HEK293 (cell line): ENCODE data around the gene MAP2.

Experiments
- CTCF ChIA-PET: fragments of 350-600 bp; formaldehyde crosslinking; extraction: SDS; loops from one replicate; lab custom pipeline; 2021; ENCODE audit warnings: antibody characterized with exemption; lab: Yijun Ruan, JAX
- POLR2A ChIA-PET: fragments of 300-600 bp; formaldehyde crosslinking; extraction: SDS; loops from one replicate; lab custom pipeline; 2020; ENCODE audit warnings: antibody characterized with exemption, inconsistent platforms; lab: Yijun Ruan, JAX
- H3K27ac ChIP-seq: fragments of 200-500 bp; sonication (Bioruptor generic); 2 replicates; pipeline ENCODE4 v1.5.1; 2014; ENCODE audit warnings: low read depth, low read length, control low read depth, inconsistent platforms; ENCODE audit errors: extremely low read depth
- H3K36me3 ChIP-seq, 2 experiments: fragments of 200-500 bp in 1 of 2; sonication (Bioruptor generic) in 1 of 2; 1 replicate in 1 of 2; 2 replicates in 1 of 2; pipeline ENCODE4 v1.5.1; 2014 to 2017; ENCODE audit warnings: inconsistent platforms in 2 of 2, low read length in 2 of 2; ENCODE audit not compliant: control insufficient read depth in 2 of 2, insufficient read depth in 1 of 2
- H3K4me1 ChIP-seq: fragments of 200-500 bp; sonication (Bioruptor generic); 2 replicates; pipeline ENCODE4 v1.5.1; 2014; ENCODE audit warnings: mild to moderate bottlenecking, low read length, inconsistent platforms; ENCODE audit not compliant: control insufficient read depth, insufficient read depth
- H3K4me3 ChIP-seq: 2 replicates; pipeline ENCODE4 v1.5.1; 2011; ENCODE audit warnings: low read depth, mild to moderate bottlenecking, control low read depth, low read length, moderate library complexity
- H3K9me3 ChIP-seq: fragments of 200-500 bp; sonication (Bioruptor generic); 2 replicates; pipeline ENCODE4 v1.5.1; 2014; ENCODE audit warnings: low read depth, low read length, inconsistent platforms; ENCODE audit not compliant: control insufficient read depth, insufficient read depth
- EGR2 ChIP-seq: fragments of 450-650 bp; formaldehyde crosslinking; IDR thresholded peaks from 2 replicates; pipeline ENCODE4 v1.5.1; 2016; ENCODE audit warnings: low read depth, missing biosample characterization, missing genetic modification characterization
- KLF9 ChIP-seq: fragments of 450-650 bp; formaldehyde crosslinking; IDR thresholded peaks from 2 replicates; pipeline ENCODE4 v1.5.1; 2016; ENCODE audit warnings: missing biosample characterization, missing genetic modification characterization, low read depth
- RBAK ChIP-seq: fragments of 450-650 bp; formaldehyde crosslinking; IDR thresholded peaks from 2 replicates; pipeline ENCODE4 v1.5.1; 2016; ENCODE audit warnings: missing biosample characterization, missing genetic modification characterization
- ZBTB21 ChIP-seq: fragments of 450-650 bp; formaldehyde crosslinking; IDR thresholded peaks from 2 replicates; pipeline ENCODE4 v1.5.1; 2017; ENCODE audit warnings: missing biosample characterization, missing genetic modification characterization
- ZBTB26 ChIP-seq: fragments of 450-650 bp; formaldehyde crosslinking; optimal IDR thresholded peaks from 2 replicates; pipeline ENCODE3; 2016; ENCODE audit warnings: missing biosample characterization, mild to moderate bottlenecking, missing genetic modification characterization
- ZBTB6 ChIP-seq: fragments of 450-650 bp; formaldehyde crosslinking; IDR thresholded peaks from 2 replicates; pipeline ENCODE4 v1.5.1; 2017; ENCODE audit warnings: missing biosample characterization, missing genetic modification characterization
- ZBTB7A ChIP-seq: fragments of 450-650 bp; formaldehyde crosslinking; IDR thresholded peaks from 2 replicates; pipeline ENCODE4 v1.5.1; 2016; ENCODE audit warnings: low read depth, missing biosample characterization, missing genetic modification characterization
- ZBTB8A ChIP-seq: fragments of 450-650 bp; formaldehyde crosslinking; IDR thresholded peaks from 2 replicates; pipeline ENCODE4 v1.5.1; 2016; ENCODE audit warnings: missing biosample characterization, missing genetic modification characterization
- ZNF140 ChIP-seq: fragments of 450-650 bp; formaldehyde crosslinking; IDR thresholded peaks from 2 replicates; pipeline ENCODE4 v1.5.1; 2016; ENCODE audit warnings: missing biosample characterization, missing genetic modification characterization
- ZNF324 ChIP-seq: fragments of 450-650 bp; formaldehyde crosslinking; IDR thresholded peaks from 2 replicates; pipeline ENCODE4 v1.5.1; 2016; ENCODE audit warnings: missing biosample characterization, missing genetic modification characterization
- ZNF354C ChIP-seq: fragments of 450-650 bp; formaldehyde crosslinking; IDR thresholded peaks from 2 replicates; pipeline ENCODE4 v1.5.1; 2016; ENCODE audit warnings: missing biosample characterization, missing genetic modification characterization, low read depth, borderline replicate concordance
- ZNF391 ChIP-seq: fragments of 450-650 bp; formaldehyde crosslinking; IDR thresholded peaks from 2 replicates; pipeline ENCODE4 v1.5.1; 2016; ENCODE audit warnings: low read depth, missing biosample characterization, missing genetic modification characterization, borderline replicate concordance
- ZNF398 ChIP-seq: fragments of 450-650 bp; formaldehyde crosslinking; IDR thresholded peaks from 2 replicates; pipeline ENCODE4 v1.5.1; 2017; ENCODE audit warnings: missing biosample characterization, missing genetic modification characterization
- ZNF426 ChIP-seq: fragments of 450-650 bp; formaldehyde crosslinking; IDR thresholded peaks from 2 replicates; pipeline ENCODE4 v1.5.1; 2017; ENCODE audit warnings: missing biosample characterization, missing genetic modification characterization, mild to moderate bottlenecking, inconsistent platforms, moderate library complexity
- ZNF529 ChIP-seq: fragments of 450-650 bp; formaldehyde crosslinking; IDR thresholded peaks from 2 replicates; pipeline ENCODE4 v1.5.1; 2017; ENCODE audit warnings: missing genetic modification characterization, missing biosample characterization; ENCODE audit not compliant: insufficient replicate concordance
- ZNF544 ChIP-seq: fragments of 450-650 bp; formaldehyde crosslinking; IDR thresholded peaks from 2 replicates; pipeline ENCODE4 v1.5.0; 2017; ENCODE audit warnings: missing biosample characterization, missing genetic modification characterization
- ZNF561 ChIP-seq: fragments of 450-650 bp; IDR thresholded peaks from 2 replicates; pipeline ENCODE4 v1.5.1; 2018; ENCODE audit warnings: missing biosample characterization, missing genetic modification characterization, borderline replicate concordance
- ZNF600 ChIP-seq: fragments of 450-650 bp; formaldehyde crosslinking; IDR thresholded peaks from 2 replicates; pipeline ENCODE4 v1.5.1; 2016; ENCODE audit warnings: missing biosample characterization, missing genetic modification characterization
- ZNF610 ChIP-seq: fragments of 450-650 bp; formaldehyde crosslinking; IDR thresholded peaks from 2 replicates; pipeline ENCODE4 v1.5.1; 2016; ENCODE audit warnings: missing biosample characterization, missing genetic modification characterization, borderline replicate concordance
- ZNF701 ChIP-seq: fragments of 450-650 bp; formaldehyde crosslinking; IDR thresholded peaks from 2 replicates; pipeline ENCODE4 v1.5.1; 2016; ENCODE audit warnings: missing biosample characterization, missing genetic modification characterization
- ZNF76 ChIP-seq: fragments of 450-650 bp; formaldehyde crosslinking; IDR thresholded peaks from 2 replicates; pipeline ENCODE4; 2016; ENCODE audit warnings: low read depth, missing biosample characterization, missing genetic modification characterization, borderline replicate concordance
- ZXDB ChIP-seq: fragments of 450-650 bp; formaldehyde crosslinking; IDR thresholded peaks from 2 replicates; pipeline ENCODE4 v1.5.1; 2016; ENCODE audit warnings: missing biosample characterization, missing genetic modification characterization
- TF ChIP-seq, protein P1 (sequence below): sonication (generic); formaldehyde crosslinking; IDR thresholded peaks from 2 replicates; pipeline ENCODE4 v1.8.1; 2022; ENCODE audit warnings: mild to moderate bottlenecking, moderate library complexity, missing genetic modification reagents
- TF ChIP-seq, protein P2 (sequence below): fragments of 450-650 bp; formaldehyde crosslinking; IDR thresholded peaks from 2 replicates; pipeline ENCODE4 v1.5.1; 2016; ENCODE audit warnings: missing biosample characterization, missing genetic modification characterization, low read depth
- TF ChIP-seq, protein P3 (sequence below): fragments of 450-650 bp; IDR thresholded peaks from 2 replicates; pipeline ENCODE4 v1.5.1; 2018; ENCODE audit warnings: missing biosample characterization, missing genetic modification characterization

The MAP2 gene

GRCh38 chr2:209766613-209767012, 342.8 kb downstream of the MAP2 start:
- Histone ChIP-seq H3K4me3 (no peak overlapping the region), H3K9me3 (no peaks in the 10 kb centered on the region), H3K27ac (no peak overlapping the region), H3K36me3 (no peaks in the 10 kb centered on the region), H3K4me1 (no peaks in the 10 kb centered on the region)
- POLR2A ChIA-PET, result no interaction called here
- TF ChIP-seq RBAK (no peak), ZNF398 (tag by site-specific recombination) (no peak), ZNF324 (tag by site-specific recombination) (no peak), ZNF391 (tag by site-specific recombination) (no peak), ZBTB8A (tag by site-specific recombination) (no peak), ZBTB6 (no peak)
- TF ChIP-seq, protein P1, sequence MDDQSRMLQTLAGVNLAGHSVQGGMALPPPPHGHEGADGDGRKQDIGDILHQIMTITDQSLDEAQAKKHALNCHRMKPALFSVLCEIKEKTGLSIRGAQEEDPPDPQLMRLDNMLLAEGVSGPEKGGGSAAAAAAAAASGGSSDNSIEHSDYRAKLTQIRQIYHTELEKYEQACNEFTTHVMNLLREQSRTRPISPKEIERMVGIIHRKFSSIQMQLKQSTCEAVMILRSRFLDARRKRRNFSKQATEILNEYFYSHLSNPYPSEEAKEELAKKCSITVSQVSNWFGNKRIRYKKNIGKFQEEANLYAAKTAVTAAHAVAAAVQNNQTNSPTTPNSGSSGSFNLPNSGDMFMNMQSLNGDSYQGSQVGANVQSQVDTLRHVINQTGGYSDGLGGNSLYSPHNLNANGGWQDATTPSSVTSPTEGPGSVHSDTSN, result no peak
- CTCF ChIA-PET, result interaction anchor here (0.7 to 1.1 kb wide), 2 partner anchors 194 to 230 kb away, joined by 3 read pairs; no protein-coding TSS in a partner anchor

DNA sequence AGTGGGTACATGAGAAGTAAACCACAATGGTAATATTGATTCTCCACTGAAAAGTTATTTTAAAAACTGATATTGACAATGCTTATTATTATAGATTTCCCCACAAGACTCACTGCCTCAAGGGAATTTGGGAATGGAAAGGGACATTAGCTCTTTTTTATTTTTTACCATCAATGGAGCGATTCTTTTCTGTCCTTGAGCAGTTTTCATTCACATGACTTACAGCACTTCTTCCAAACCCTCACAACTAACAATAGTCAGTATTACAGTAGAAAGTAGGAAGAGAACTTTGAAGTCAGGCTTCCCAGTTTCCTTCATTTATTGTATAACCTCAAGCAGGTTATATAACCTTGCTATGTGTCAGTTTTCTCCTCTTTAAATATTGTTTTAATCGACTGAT, 343.5 kb downstream of the MAP2 start:
- POLR2A ChIA-PET, result no interaction called here
- CTCF ChIA-PET, result no interaction called here
- Histone ChIP-seq H3K27ac (no peak overlapping the region), H3K4me3 (no peak overlapping the region), H3K9me3 (no peaks in the 10 kb centered on the region), H3K36me3 (no peaks in the 10 kb centered on the region), H3K4me1 (no peaks in the 10 kb centered on the region)
- TF ChIP-seq ZNF600 (tag by site-specific recombination), result no peak
- TF ChIP-seq, protein P2, sequence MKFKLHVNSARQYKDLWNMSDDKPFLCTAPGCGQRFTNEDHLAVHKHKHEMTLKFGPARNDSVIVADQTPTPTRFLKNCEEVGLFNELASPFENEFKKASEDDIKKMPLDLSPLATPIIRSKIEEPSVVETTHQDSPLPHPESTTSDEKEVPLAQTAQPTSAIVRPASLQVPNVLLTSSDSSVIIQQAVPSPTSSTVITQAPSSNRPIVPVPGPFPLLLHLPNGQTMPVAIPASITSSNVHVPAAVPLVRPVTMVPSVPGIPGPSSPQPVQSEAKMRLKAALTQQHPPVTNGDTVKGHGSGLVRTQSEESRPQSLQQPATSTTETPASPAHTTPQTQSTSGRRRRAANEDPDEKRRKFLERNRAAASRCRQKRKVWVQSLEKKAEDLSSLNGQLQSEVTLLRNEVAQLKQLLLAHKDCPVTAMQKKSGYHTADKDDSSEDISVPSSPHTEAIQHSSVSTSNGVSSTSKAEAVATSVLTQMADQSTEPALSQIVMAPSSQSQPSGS (tag by site-specific recombination), result no peak
- no peak for TF ChIP-seq ZNF426 (tag by site-specific recombination)
- no peak for TF ChIP-seq ZNF76 (tag by site-specific recombination)
- TF ChIP-seq ZXDB (tag by site-specific recombination), result no peak
- no peak for TF ChIP-seq EGR2 (tag by site-specific recombination)
- TF ChIP-seq ZNF140, result no peak
- no peak for TF ChIP-seq ZNF701
- no peak for TF ChIP-seq ZNF561
- no peak for TF ChIP-seq ZNF354C (tag by site-specific recombination)
- TF ChIP-seq ZNF529, result no peak

- H3K4me1 ChIP-seq, result no peaks in the 10 kb centered on the region
- no peak overlapping the region for H3K4me3 ChIP-seq
- H3K9me3 ChIP-seq, result no peaks in the 10 kb centered on the region
- ChIA-PET POLR2A (no interaction called here), CTCF (no interaction called here)
- H3K36me3 ChIP-seq, result no peaks in the 10 kb centered on the region
- no peak overlapping the region for H3K27ac ChIP-seq
- TF ChIP-seq ZNF610 (tag by site-specific recombination), result no peak
- no peak for TF ChIP-seq ZNF544
- TF ChIP-seq ZBTB26 (tag by site-specific recombination), result no peak
- TF ChIP-seq ZBTB21 (tag by site-specific recombination), result no peak
- TF ChIP-seq KLF9 (tag by site-specific recombination), result no peak
- TF ChIP-seq, protein P3, sequence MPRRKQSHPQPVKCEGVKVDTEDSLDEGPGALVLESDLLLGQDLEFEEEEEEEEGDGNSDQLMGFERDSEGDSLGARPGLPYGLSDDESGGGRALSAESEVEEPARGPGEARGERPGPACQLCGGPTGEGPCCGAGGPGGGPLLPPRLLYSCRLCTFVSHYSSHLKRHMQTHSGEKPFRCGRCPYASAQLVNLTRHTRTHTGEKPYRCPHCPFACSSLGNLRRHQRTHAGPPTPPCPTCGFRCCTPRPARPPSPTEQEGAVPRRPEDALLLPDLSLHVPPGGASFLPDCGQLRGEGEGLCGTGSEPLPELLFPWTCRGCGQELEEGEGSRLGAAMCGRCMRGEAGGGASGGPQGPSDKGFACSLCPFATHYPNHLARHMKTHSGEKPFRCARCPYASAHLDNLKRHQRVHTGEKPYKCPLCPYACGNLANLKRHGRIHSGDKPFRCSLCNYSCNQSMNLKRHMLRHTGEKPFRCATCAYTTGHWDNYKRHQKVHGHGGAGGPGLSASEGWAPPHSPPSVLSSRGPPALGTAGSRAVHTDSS (tag by site-specific recombination), result no peak
- no peak for TF ChIP-seq ZBTB7A (tag by site-specific recombination)
Measured at GRCh38 chr2:209768557-209768956, 344.7 kb downstream of the MAP2 start.
